K562 (cell line): ENCODE measurements around the gene PKD1L1. TPM values are rescaled to one million over a fixed set of nuclear protein-coding genes. Genes with fewer than 3 reads are reported as not detected.

Source experiments
- ATAC-seq: fragments of 200-7000 bp; cut with Tn5 transposase; 3 replicates; pipeline ENCODE4 v1.9.1; 2020; ENCODE audit warnings: moderate library complexity
- BruUV-seq: library from RNA; stranded (reverse); fragments of 400-500 nt; replicated peaks from 2 replicates; lab custom pipeline; 2021; lab: Mats Ljungman, UMichigan
- CTCF ChIA-PET: fragments of 300-600 bp; formaldehyde crosslinking; extraction: SDS; loops from one replicate; lab custom pipeline; 2021; ENCODE audit warnings: low intra/inter-chr PET ratio; lab: Yijun Ruan, JAX
- POLR2A ChIA-PET: fragments of 300-600, 350-650 bp; sonication (Branson Sonifier 250); formaldehyde crosslinking; extraction: SDS; loops from one replicate; lab custom pipeline; 2021; ENCODE audit warnings: antibody characterized with exemption, inconsistent platforms; lab: Yijun Ruan, JAX
- DNase-seq, 4 experiments: peaks; one replicate each; pipeline versions ENCODE4 v3.0.0 to v3.0.0-alpha.2; 2011 to 2018; ENCODE audit warnings: low spot score in 3 of 4, mixed read lengths in 3 of 4; ENCODE audit errors: extremely low read depth in 1 of 4
- FAIRE-seq: peaks from 2 replicates; lab custom pipeline; 2011; peaks lifted over from hg19 to GRCh38; lab: Jason Lieb, UNC
- H2AFZ ChIP-seq: 2 replicates; pipeline ENCODE4 v1.6.0; 2011; ENCODE audit warnings: low read depth, low read length, control low read depth, inconsistent platforms
- H3K27ac ChIP-seq: fragments of 200-600 bp; 3 replicates; pipeline ENCODE4 v1.8.0; 2011; ENCODE audit warnings: low read depth, mild to moderate bottlenecking, control low read depth, inconsistent platforms, low read length, moderate library complexity, mixed read lengths; ENCODE audit errors: extremely low read depth
- H3K27me3 ChIP-seq, 2 experiments: fragments of 300-600 bp in 1 of 2; 2 replicates in 1 of 2; 3 replicates in 1 of 2; pipeline versions ENCODE4 v1.6.0 to v1.8.0; 2011; ENCODE audit warnings: inconsistent platforms in 2 of 2, low read length in 2 of 2, mild to moderate bottlenecking in 1 of 2, mixed read lengths in 1 of 2, moderate library complexity in 1 of 2; ENCODE audit not compliant: control insufficient read depth in 2 of 2, insufficient read depth in 2 of 2
- H3K36me3 ChIP-seq: fragments of 300-600 bp; 3 replicates; pipeline ENCODE4 v1.8.0; 2011; ENCODE audit warnings: mild to moderate bottlenecking, low read length, inconsistent platforms; ENCODE audit not compliant: control insufficient read depth, insufficient read depth
- H3K4me1 ChIP-seq, 2 experiments: fragments of 200-600 bp in 1 of 2; replicated peaks in 1 of 2; 2 replicates in 1 of 2; 3 replicates in 1 of 2; pipeline versions ENCODE4 v1.5.1 to v1.8.0; 2011; ENCODE audit warnings: inconsistent platforms in 2 of 2, low read length in 2 of 2, mild to moderate bottlenecking in 1 of 2, mixed read lengths in 1 of 2, moderate library complexity in 1 of 2; ENCODE audit not compliant: control insufficient read depth in 2 of 2, insufficient read depth in 2 of 2
- H3K4me2 ChIP-seq: 2 replicates; pipeline ENCODE4 v1.6.1; 2011; ENCODE audit warnings: low read length, control low read depth, inconsistent platforms, mixed read lengths; ENCODE audit not compliant: insufficient read depth
- H3K4me3 ChIP-seq: fragments of 200-600 bp; sonication (generic), shearing (Covaris generic); 2 replicates; pipeline ENCODE4 v1.5.1; 2016; ENCODE audit warnings: control low read depth, inconsistent platforms
- H3K79me2 ChIP-seq: fragments of 200-600 bp; 3 replicates; pipeline ENCODE4 v1.8.0; 2011; ENCODE audit warnings: low read length, inconsistent platforms; ENCODE audit not compliant: control insufficient read depth, insufficient read depth
- H3K9ac ChIP-seq, 2 experiments: 2 replicates each; pipeline versions ENCODE4 v1.6.0 to v1.6.1; 2011; ENCODE audit warnings: low read depth in 2 of 2, low read length in 2 of 2, control low read depth in 1 of 2, inconsistent platforms in 1 of 2, mild to moderate bottlenecking in 1 of 2, mixed read lengths in 1 of 2; ENCODE audit not compliant: insufficient read depth in 1 of 2
- H3K9me1 ChIP-seq: one replicate; pipeline ENCODE4 v1.6.0; 2011; ENCODE audit warnings: inconsistent platforms, mild to moderate bottlenecking, low read length, moderate library complexity; ENCODE audit not compliant: control insufficient read depth, insufficient read depth
- H3K9me3 ChIP-seq: replicated peaks from 2 replicates; pipeline ENCODE4 v1.5.1; 2011; ENCODE audit warnings: low read depth, low read length, inconsistent platforms; ENCODE audit not compliant: control insufficient read depth, insufficient read depth
- H4K20me1 ChIP-seq: replicated peaks from 2 replicates; pipeline ENCODE4 v1.6.1; 2011; ENCODE audit warnings: low read length, inconsistent platforms, mixed read lengths; ENCODE audit not compliant: control insufficient read depth, insufficient read depth
- CLOCK ChIP-seq: fragments of 250-450 bp; sonication (Bioruptor Pico); IDR thresholded peaks from 2 replicates; pipeline ENCODE4 v1.4.0; 2020; ENCODE audit warnings: mild to moderate bottlenecking, moderate library complexity, borderline replicate concordance
- CUX1 ChIP-seq: fragments of 200-800 bp; sonication (Bioruptor generic); IDR thresholded peaks from 2 replicates; pipeline ENCODE4 v1.6.1; 2016; ENCODE audit warnings: missing genetic modification characterization, missing compliant biosample characterization
- NCOR1 ChIP-seq: fragments of 450-650 bp; IDR thresholded peaks from 2 replicates; pipeline ENCODE4 v1.6.1; 2016; ENCODE audit warnings: mild to moderate bottlenecking, moderate library complexity
- TAF15 ChIP-seq: fragments of 200-400 bp; formaldehyde crosslinking; IDR thresholded peaks from 2 replicates; pipeline ENCODE4 v1.6.1; 2017; ENCODE audit warnings: mild to moderate bottlenecking, low read depth, low read length, moderate library complexity
- WGBS: fragments of 100-300 bp; shearing (Covaris generic); methylation state at CpG from one replicate; pipeline ENCODE4 v1.1.6; 2016; ENCODE audit warnings: low coverage, mixed read lengths; ENCODE audit not compliant: insufficient coverage; ENCODE audit errors: missing lambda C conversion rate; 5-methylcytosine and 5-hydroxymethylcytosine counted together
- in situ Hi-C: fragments of 300-500 bp; cut with MboI; formaldehyde crosslinking; loops from 4 replicates; pipeline ENCODE4 v1.15.0; 2018; ENCODE audit warnings: inconsistent platforms, mixed read lengths
- intact Hi-C: fragments of 100-400 bp; cut with micrococcal nuclease; formaldehyde crosslinking; loops from 2 replicates; pipeline ENCODE4 v1.14.2; 2022
- polyA plus RNA-seq, 8 experiments: library from polyadenylated mRNA; depleted of rRNA in 4 of 8; stranded (reverse) in 5 of 8; unstranded in 3 of 8; fragments of >200 nt; fragmentation: Nextera tagmentation in 2 of 8; fragmentation: Illumina TruSeq in 1 of 8; extraction: Ambion mirVana in 2 of 8; extraction: Trizol in 1 of 8; gene quantifications; 2 replicates each; pipeline versions ENCODE4 v1.2.1 to v1.2.3, GENCODE V29; 2011 to 2014; ENCODE audit warnings: inconsistent platforms in 1 of 8, missing spikeins in 1 of 8
- total RNA-seq, 7 experiments: library from RNA; depleted of rRNA in 6 of 7; stranded (reverse); fragments of >200 nt in 6 of 7; fragmentation: Illumina TruSeq in 2 of 7; extraction: Trizol in 2 of 7; gene quantifications; 2 replicates each; pipeline versions ENCODE4 v1.2.1 to v1.2.3, GENCODE V29; 2011 to 2021; ENCODE audit warnings: low replicate concordance in 1 of 7

PKD1L1 gene
- total and polyA plus RNA-seq, 9 of the 15 experiments (the other 6 are each of a cell fraction or from before 2014, with no cell fraction given): 0.01 to 0.02 TPM; not detected in 7

GRCh38 chr7:47814905-47815613, 133.2 kb downstream of the PKD1L1 start (continued):
- no peak for TF ChIP-seq CUX1 (CRISPR knock-in tag)

GRCh38 chr7:47813620-47814260, 134.5 kb downstream of the PKD1L1 start:
- H3K27ac ChIP-seq: no peak overlapping the region
- TF ChIP-seq TAF15: no peak
- no peak for TF ChIP-seq NCOR1
- TF ChIP-seq CLOCK: no peak

More at GRCh38 chr7:47813620-47814260, 134.5 kb downstream of the PKD1L1 start:
- Histone ChIP-seq H3K9me1 (no peaks in the 10 kb centered on the region), H3K9ac (no peak overlapping the region), H3K36me3 (no peaks in the 10 kb centered on the region), H4K20me1 (no peaks in the 10 kb centered on the region), H3K79me2 (no peaks in the 10 kb centered on the region), H3K27me3 (peaks cover 0 to 40% of the 10 kb centered on the region in 2 experiments; a peak in 2 of 5 replicates), H3K4me2 (no peak overlapping the region), H3K4me1 (no peaks in the 10 kb centered on the region), H3K4me3 (no peak overlapping the region), H2AFZ (no peak overlapping the region), H3K9me3 (no peaks in the 10 kb centered on the region)
- ChIA-PET CTCF (no interaction called here), POLR2A (interaction anchor here (1.2 kb wide), 1 partner anchor 10 kb away, joined by 3 read pairs; no protein-coding TSS in a partner anchor)
- ATAC-seq: no peak
- DNase-seq: no peak
- in situ Hi-C loops (no loop called here), intact Hi-C loops (loop anchor here (10.0 kb wide), 1 partner anchor 379 kb away; no protein-coding TSS in a partner anchor)
- FAIRE-seq: no peak
- WGBS: under 1% methylated on average over 10 of the region's 10 CpGs
- no TSS peak for BruUV-seq
